T-helper 17 cell (primary cell): ENCODE measurements around the gene PSMA3. TPM values are rescaled to one million over a fixed set of nuclear protein-coding genes. Genes with fewer than 3 reads are reported as not detected.
"Not testable (repeated sequence)": the region's sequence is repeated elsewhere in the genome, so short reads cannot be mapped to it uniquely, and the experiment has no call there.

Source experiments
- ATAC-seq: fragments of 150-1000 bp; cut with Tn5 transposase; 2 replicates; pipeline ENCODE4 v1.10.0; 2021; ENCODE audit warnings: mild to moderate bottlenecking, moderate library complexity
- DNase-seq, 3 donors: peaks; one replicate each; pipeline versions ENCODE4 v3.0.0 to v3.0.0-alpha.2; 2020 to 2021
- H3K9me3 ChIP-seq: one replicate; pipeline ENCODE4 v1.7.0; 2013; ENCODE audit warnings: low read length, mild to moderate bottlenecking; ENCODE audit not compliant: control insufficient read depth, poor library complexity, severe bottlenecking
- H3K27ac Mint-ChIP-seq: one replicate; pipeline ENCODE4 v1.8.0; 2022; ENCODE audit warnings: mild to moderate bottlenecking, moderate library complexity, mixed read lengths
- H3K27me3 Mint-ChIP-seq: one replicate; pipeline ENCODE4 v1.8.0; 2022; ENCODE audit warnings: mixed read lengths
- H3K36me3 Mint-ChIP-seq: one replicate; pipeline ENCODE4 v1.8.0; 2022; ENCODE audit warnings: low read depth, mixed read lengths
- H3K4me1 Mint-ChIP-seq: one replicate; pipeline ENCODE4 v1.8.0; 2022; ENCODE audit warnings: mild to moderate bottlenecking, mixed read lengths
- H3K4me3 Mint-ChIP-seq: one replicate; pipeline ENCODE4 v1.8.0; 2022; ENCODE audit warnings: mild to moderate bottlenecking, moderate library complexity, mixed read lengths
- total RNA-seq, 4 donors: library from RNA in 2 of 4; stranded (reverse) in 2 of 4; gene quantifications; one replicate each; pipeline ENCODE4 v1.2.3 and lab custom pipeline; 2022 to 2026

PSMA3 gene
- total RNA-seq, 2 donors from 2014 or later: 101 to 102 TPM

DNA sequence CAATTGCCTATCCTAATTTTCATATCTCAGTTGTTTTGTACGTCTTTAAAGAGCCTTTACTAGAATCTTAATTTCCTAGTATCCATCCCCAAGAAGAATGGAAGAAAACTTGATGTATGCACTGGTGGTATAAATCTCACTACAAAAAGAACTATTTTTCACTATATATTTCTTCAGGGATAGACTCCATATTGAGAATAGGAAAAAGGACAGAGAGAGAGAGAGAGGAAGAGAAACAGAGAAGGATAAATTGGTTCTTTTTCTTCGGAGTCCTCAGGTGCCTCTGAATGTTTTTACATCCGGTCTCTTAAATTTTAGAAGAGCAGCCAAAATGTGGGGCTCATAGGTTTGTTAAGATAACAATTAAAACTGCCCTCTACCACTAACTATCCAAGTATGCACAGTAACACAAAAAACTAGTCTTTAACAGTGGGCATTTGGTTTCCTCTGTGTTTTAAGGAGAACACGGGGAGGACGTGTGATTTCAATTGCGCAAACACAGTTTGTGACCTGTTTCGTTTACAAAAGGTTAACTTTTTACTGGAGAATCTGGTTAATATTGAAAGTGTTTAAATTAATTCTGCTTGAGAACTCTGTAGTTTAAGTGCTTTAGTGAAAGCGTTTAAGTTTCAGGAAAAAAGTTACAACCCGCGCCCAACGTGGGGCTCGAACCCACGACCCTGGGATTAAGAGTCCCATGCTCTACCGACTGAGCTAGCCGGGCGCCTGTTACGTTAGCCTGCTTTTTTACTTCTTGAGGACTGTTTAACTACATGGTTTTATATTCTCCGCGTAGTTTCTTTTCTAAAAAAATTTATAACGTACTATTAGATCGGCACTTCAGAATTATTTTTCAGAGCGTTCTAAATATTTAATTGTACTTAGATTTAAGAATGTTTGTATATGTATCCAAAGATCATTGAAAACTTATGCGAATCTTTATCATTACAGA lies 5.1 kb upstream of the PSMA3 start:
- H3K9me3 ChIP-seq: no peaks in the 10 kb centered on the region
- H3K27me3 Mint-ChIP-seq: no peaks in the 10 kb centered on the region
- ATAC-seq: peak; percentile 28
- no peaks in the 10 kb centered on the region for H3K36me3 Mint-ChIP-seq
- H3K27ac Mint-ChIP-seq: no peak overlapping the region
- H3K4me1 Mint-ChIP-seq: peaks cover 19% of the 10 kb centered on the region
- peak; percentile 64 to 70 (median 65) for DNase-seq
- H3K4me3 Mint-ChIP-seq: no peak overlapping the region

GRCh38 chr14:58243790-58244555 lies 670 bp upstream of the PSMA3 start:
- peak overlapping the region; percentile 98 for H3K4me3 Mint-ChIP-seq
- no peaks in the 10 kb centered on the region for H3K36me3 Mint-ChIP-seq
- no peaks in the 10 kb centered on the region for H3K9me3 ChIP-seq
- DNase-seq (no peak), ATAC-seq (peak; percentile 49)
- no peaks in the 10 kb centered on the region for H3K27me3 Mint-ChIP-seq
- peak overlapping the region; percentile 98 for H3K27ac Mint-ChIP-seq
- peaks cover 37% of the 10 kb centered on the region for H3K4me1 Mint-ChIP-seq

- peaks cover 35% of the 10 kb centered on the region for H3K4me1 Mint-ChIP-seq
Observed at GRCh38 chr14:58245562-58245961, 919 bp downstream of the PSMA3 start.

GRCh38 chr14:58249611-58250010 lies 5.0 kb downstream of the PSMA3 start:
- H3K4me1 Mint-ChIP-seq: peaks cover 27% of the 10 kb centered on the region

More at GRCh38 chr14:58245562-58245961, 919 bp downstream of the PSMA3 start:
- peak overlapping the region; percentile 98 for H3K27ac Mint-ChIP-seq
- no peak for DNase-seq
- no peaks in the 10 kb centered on the region for H3K9me3 ChIP-seq
- no peaks in the 10 kb centered on the region for H3K27me3 Mint-ChIP-seq
- peak overlapping the region; percentile 98 for H3K4me3 Mint-ChIP-seq
- H3K36me3 Mint-ChIP-seq: no peaks in the 10 kb centered on the region
- no peak for ATAC-seq

DNA sequence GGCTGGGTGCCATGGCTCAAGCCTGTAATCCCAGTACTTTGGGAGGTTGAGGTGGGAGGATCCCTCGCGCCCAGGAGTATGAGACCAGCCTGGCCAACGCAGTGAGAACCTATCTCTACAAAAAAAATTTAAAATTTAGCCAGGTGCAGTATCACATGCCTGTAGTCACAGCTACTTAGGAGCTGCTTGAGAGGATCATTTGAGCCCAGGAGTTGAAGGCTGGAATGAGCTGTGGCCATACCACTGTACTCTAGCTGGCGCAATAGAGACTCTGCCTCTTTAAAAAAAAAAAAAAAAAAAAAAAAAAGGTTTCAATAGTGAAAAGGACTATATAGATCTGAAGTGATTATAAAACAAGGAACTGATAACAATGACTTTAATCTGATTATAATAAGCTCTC lies 13.5 kb downstream of the PSMA3 start:
- no peak overlapping the region for H3K27ac Mint-ChIP-seq
- ATAC-seq: peak; percentile 32
- no peak for DNase-seq
- no peaks in the 10 kb centered on the region for H3K27me3 Mint-ChIP-seq
- H3K4me3 Mint-ChIP-seq: no peak overlapping the region
- H3K36me3 Mint-ChIP-seq: peaks cover 3% of the 10 kb centered on the region
- peaks cover 9% of the 10 kb centered on the region for H3K4me1 Mint-ChIP-seq
- no peaks in the 10 kb centered on the region for H3K9me3 ChIP-seq

More at GRCh38 chr14:58249611-58250010, 5.0 kb downstream of the PSMA3 start:
- Mint-ChIP-seq H3K36me3 (no peaks in the 10 kb centered on the region), H3K27me3 (no peaks in the 10 kb centered on the region), H3K27ac (peak overlapping the region; percentile 61), H3K4me3 (no peak overlapping the region)
- H3K9me3 ChIP-seq: no peaks in the 10 kb centered on the region
- ATAC-seq (no peak), DNase-seq (no peak)

DNA sequence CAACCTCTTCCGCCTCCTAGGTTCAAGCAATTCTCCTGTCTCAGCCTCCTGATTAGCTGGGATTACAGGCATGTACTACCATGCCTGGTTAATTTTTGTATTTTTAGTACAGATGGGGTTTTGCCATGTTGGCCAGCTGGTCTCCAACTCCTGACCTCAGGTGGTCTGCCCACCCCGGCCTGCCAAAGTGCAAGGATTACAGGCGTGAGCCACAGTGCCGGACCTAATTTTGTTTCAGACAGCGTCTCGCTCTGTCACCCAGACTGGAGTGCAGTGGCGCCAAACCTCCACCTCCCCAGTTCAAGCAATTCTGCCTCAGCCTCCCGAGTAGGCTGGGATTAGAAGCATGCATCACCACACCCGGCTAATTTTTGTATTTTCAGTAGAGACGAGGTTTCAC lies 17.4 kb downstream of the PSMA3 start:
- not testable (repeated sequence) for DNase-seq, ATAC-seq, H3K9me3 ChIP-seq, H3K27me3 Mint-ChIP-seq
- Mint-ChIP-seq H3K4me1 (peaks cover 14% of the 10 kb centered on the region), H3K4me3 (peak overlapping the region; percentile 21), H3K27ac (peak overlapping the region; percentile 90), H3K36me3 (peaks cover 11% of the 10 kb centered on the region)

GRCh38 chr14:58265401-58265800 lies 20.8 kb downstream of the PSMA3 start:
- Mint-ChIP-seq H3K27ac (peak overlapping the region; percentile 63), H3K36me3 (peaks cover 7% of the 10 kb centered on the region), H3K27me3 (no peaks in the 10 kb centered on the region), H3K4me3 (no peak overlapping the region), H3K4me1 (peaks cover 10% of the 10 kb centered on the region)
- DNase-seq: no peak
- no peaks in the 10 kb centered on the region for H3K9me3 ChIP-seq
- no peak for ATAC-seq

- no peak for ATAC-seq
- H3K27ac Mint-ChIP-seq: peak overlapping the region; percentile 16
- peaks cover 7% of the 10 kb centered on the region for H3K36me3 Mint-ChIP-seq
- H3K4me3 Mint-ChIP-seq: no peak overlapping the region
- DNase-seq: no peak
- peaks cover 21% of the 10 kb centered on the region for H3K4me1 Mint-ChIP-seq
- H3K9me3 ChIP-seq: no peaks in the 10 kb centered on the region
- no peaks in the 10 kb centered on the region for H3K27me3 Mint-ChIP-seq
Observed at GRCh38 chr14:58270628-58271027, 26.0 kb downstream of the PSMA3 start.

DNA sequence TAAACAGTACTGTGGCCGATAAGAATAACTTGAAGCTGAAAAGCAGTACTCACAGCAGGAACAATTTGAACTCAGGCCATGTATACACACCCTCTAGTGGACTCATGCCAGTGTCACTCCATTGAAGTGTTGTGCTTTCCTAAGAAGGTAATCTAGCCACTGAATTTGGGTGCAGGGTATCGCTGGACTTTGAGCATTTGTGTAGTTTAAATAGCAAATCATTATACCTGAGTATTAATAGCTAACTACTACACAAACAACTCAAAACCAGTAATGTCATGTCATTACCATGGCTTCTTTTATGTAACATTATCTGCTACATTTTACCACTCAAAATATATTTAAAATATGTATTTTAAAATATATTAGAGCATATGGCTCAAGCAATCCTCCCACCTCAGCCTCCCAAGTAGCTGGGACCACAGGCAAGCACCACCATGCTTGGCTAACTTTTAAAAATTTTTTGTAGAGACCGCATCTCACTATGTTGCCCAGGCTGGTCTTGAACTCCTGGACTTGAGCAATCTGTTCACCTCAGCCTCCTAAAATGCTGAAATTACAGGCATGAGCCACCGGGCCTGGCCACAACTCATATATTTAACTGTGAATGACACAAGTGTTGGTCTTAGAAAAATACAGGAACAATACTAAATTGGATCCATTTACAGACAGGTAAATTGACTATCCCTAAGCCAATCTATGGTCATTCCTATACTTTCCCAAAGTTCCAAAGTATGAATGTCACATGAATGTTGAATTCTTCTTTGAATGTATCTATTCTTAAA lies 28.1 kb downstream of the PSMA3 start:
- Mint-ChIP-seq H3K4me3 (no peak overlapping the region), H3K4me1 (peaks cover 29% of the 10 kb centered on the region), H3K27me3 (no peaks in the 10 kb centered on the region), H3K27ac (peak overlapping the region; percentile 2), H3K36me3 (no peaks in the 10 kb centered on the region)
- H3K9me3 ChIP-seq: no peaks in the 10 kb centered on the region
- no peak for ATAC-seq
- DNase-seq: no peak

DNA sequence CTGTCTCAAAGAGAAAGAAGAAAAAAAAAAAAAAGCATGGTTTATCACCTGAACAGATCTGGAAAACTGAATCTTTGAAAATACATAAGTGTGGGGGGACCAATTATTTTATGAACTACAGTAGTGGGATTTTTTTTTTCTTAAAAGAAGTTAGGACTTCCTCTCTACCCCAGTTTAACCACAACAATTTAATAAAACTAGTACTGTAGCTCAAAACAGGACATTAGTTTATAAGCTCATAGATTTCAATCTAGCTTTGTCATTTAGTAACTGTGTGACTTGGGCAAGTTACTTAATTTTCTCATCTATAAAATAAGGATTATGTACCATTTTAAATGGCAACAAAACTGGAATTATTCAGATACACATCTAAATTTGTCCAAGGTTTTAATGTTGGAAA lies 30.2 kb downstream of the PSMA3 start:
- Mint-ChIP-seq H3K27me3 (no peaks in the 10 kb centered on the region), H3K4me1 (peaks cover 33% of the 10 kb centered on the region), H3K4me3 (no peak overlapping the region), H3K36me3 (no peaks in the 10 kb centered on the region), H3K27ac (peak overlapping the region; percentile 83)
- DNase-seq (no peak), ATAC-seq (no peak)
- no peaks in the 10 kb centered on the region for H3K9me3 ChIP-seq

- H3K9me3 ChIP-seq: no peaks in the 10 kb centered on the region
- ATAC-seq (peak; percentile 56), DNase-seq (no peak)
- H3K36me3 Mint-ChIP-seq: no peaks in the 10 kb centered on the region
- H3K4me3 Mint-ChIP-seq: peak overlapping the region; percentile 75
- peaks cover 29% of the 10 kb centered on the region for H3K4me1 Mint-ChIP-seq
- no peaks in the 10 kb centered on the region for H3K27me3 Mint-ChIP-seq
- peak overlapping the region; percentile 83 for H3K27ac Mint-ChIP-seq
Observed at GRCh38 chr14:58275527-58276190, 31.0 kb downstream of the PSMA3 start.

DNA sequence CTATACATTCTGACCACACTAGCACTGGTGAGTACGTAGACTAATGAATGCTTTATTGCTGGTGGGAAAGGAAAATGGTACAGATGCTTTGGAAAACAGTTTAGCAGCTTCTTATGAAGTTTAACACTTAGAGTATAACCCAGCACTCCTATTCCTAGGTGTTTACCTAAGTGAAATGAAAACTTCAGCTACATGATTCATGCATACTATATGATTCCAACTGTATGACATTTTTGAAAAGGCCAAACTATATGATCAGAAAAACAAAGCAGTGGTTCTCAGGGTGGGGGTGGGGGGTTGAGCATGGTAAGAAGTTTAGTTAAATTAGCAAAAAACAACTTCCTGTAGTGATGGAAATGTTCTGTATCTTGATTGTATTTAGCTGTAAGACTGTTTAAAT lies 31.6 kb downstream of the PSMA3 start:
- peak overlapping the region; percentile 19 for H3K4me3 Mint-ChIP-seq
- no peaks in the 10 kb centered on the region for H3K9me3 ChIP-seq
- DNase-seq (no peak), ATAC-seq (no peak)
- no peaks in the 10 kb centered on the region for H3K27me3 Mint-ChIP-seq
- H3K4me1 Mint-ChIP-seq: peaks cover 34% of the 10 kb centered on the region
- H3K36me3 Mint-ChIP-seq: peaks cover 3% of the 10 kb centered on the region
- H3K27ac Mint-ChIP-seq: peak overlapping the region; percentile 83
